ENCODE measurements around the gene ACTMAP. TPM values are rescaled to one million over a fixed set of nuclear protein-coding genes. Genes with fewer than 3 reads are reported as not detected.

ACTMAP gene
- total and polyA plus RNA-seq, 2 of the 8 experiments (the other 6 are each of a cell fraction or from before 2014, with no cell fraction given): 24.1 to 26.5 TPM

DNA sequence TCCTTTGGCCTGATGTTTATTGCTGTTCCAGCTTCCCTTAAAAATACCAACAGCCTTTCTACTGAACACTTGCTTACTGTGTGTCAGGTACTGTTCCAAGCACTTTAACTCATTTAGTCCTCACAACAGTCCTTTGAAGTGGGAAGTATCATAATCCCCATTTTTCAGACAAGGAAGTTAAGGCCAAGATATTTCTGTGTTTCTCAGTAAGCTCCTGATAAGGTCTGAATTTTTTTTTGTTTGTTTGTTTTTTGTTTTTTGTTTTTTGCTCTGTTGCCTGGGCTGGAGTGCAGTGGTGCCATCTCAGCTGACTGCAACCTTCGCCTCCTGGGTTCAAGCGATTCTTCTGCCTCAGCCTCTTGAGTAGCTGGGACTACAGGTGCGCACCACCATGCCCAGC lies 8.2 kb upstream of the ACTMAP start (continued):
- no peak for TF ChIP-seq KDM5A (IDR thresholded peaks at IDR 0.05; ENCODE audit: low read length)
- no peak for TF ChIP-seq PHF8 (conservative IDR thresholded peaks at IDR 0.05; ENCODE audit: low read depth, low read length)
- TF ChIP-seq TCF12 (IDR thresholded peaks at IDR 0.05; ENCODE audit: low read depth, low read length): no peak
- TF ChIP-seq POU5F1 (IDR thresholded peaks at IDR 0.05; ENCODE audit: low read depth, low read length): no peak
- TF ChIP-seq RFX5 (IDR thresholded peaks at IDR 0.05; ENCODE audit: borderline replicate concordance, low read depth, low read length): no peak
- no peak for TF ChIP-seq BCL11A (IDR thresholded peaks at IDR 0.05; ENCODE audit: low read depth in 2 of 2, low read length in 2 of 2)
- no peak for TF ChIP-seq TAF7 (optimal IDR thresholded peaks at IDR 0.05; ENCODE audit: borderline replicate concordance, low read depth, low read length)

All from H1 (cell line).